Endothelial cell of umbilical vein (primary cell): ENCODE results near the gene ARHGAP9.

Experiments used
- CTCF ChIP-seq, 2 donors: IDR thresholded peaks; 1 replicate in 1 of 2; 2 replicates in 1 of 2; pipeline ENCODE4 v1.5.1; 2011; ENCODE audit warnings: low read length in 2 of 2, mild to moderate bottlenecking in 2 of 2, moderate library complexity in 2 of 2, control low read depth in 1 of 2, inconsistent platforms in 1 of 2, low read depth in 1 of 2; ENCODE audit not compliant: insufficient read depth in 1 of 2; ENCODE audit errors: extremely low read depth in 1 of 2
- EZH2 ChIP-seq: IDR thresholded peaks from 2 replicates; pipeline ENCODE4 v1.6.1; 2012; ENCODE audit warnings: borderline replicate concordance, low read depth, mild to moderate bottlenecking, moderate library complexity, low read length, inconsistent platforms; ENCODE audit not compliant: severe bottlenecking
- FOS ChIP-seq: IDR thresholded peaks from 2 replicates; pipeline ENCODE4 v1.6.1; 2011; ENCODE audit warnings: mild to moderate bottlenecking, low read length, moderate library complexity, borderline replicate concordance; ENCODE audit not compliant: insufficient read depth
- JUN ChIP-seq: IDR thresholded peaks from 2 replicates; pipeline ENCODE4 v1.6.1; 2011; ENCODE audit warnings: borderline replicate concordance, low read depth; ENCODE audit not compliant: insufficient read length, insufficient read depth
- MAX ChIP-seq: IDR thresholded peaks from 2 replicates; pipeline ENCODE4 v1.6.1; 2011; ENCODE audit not compliant: insufficient read depth, insufficient read length
- MYC ChIP-seq: IDR thresholded peaks from one replicate; pipeline ENCODE4 v1.6.1; 2011; ENCODE audit warnings: mild to moderate bottlenecking, low read depth, low read length
- POLR2A ChIP-seq: IDR thresholded peaks from 2 replicates; pipeline ENCODE4 v1.6.1; 2012; ENCODE audit warnings: low read depth, mild to moderate bottlenecking, control low read depth, low read length
- POLR2AphosphoS5 ChIP-seq: IDR thresholded peaks from 2 replicates; pipeline ENCODE4 v1.6.1; 2012; ENCODE audit warnings: low read depth, mild to moderate bottlenecking, control low read depth, low read length, moderate library complexity; ENCODE audit not compliant: insufficient read depth

GRCh38 chr12:57429473-57430111, 50.1 kb downstream of the ARHGAP9 start:
- TF ChIP-seq CTCF (IDR thresholded peaks at IDR 0.05; ENCODE audit: extremely low read depth in 1 of 2, insufficient read depth in 1 of 2, low read depth in 1 of 2, low read length in 2 of 2) = no peak
- no peak for TF ChIP-seq POLR2A
- no peak for TF ChIP-seq POLR2AphosphoS5
- no peak for TF ChIP-seq MYC
- no peak for TF ChIP-seq EZH2
- TF ChIP-seq FOS = no peak
- peak; percentile 43 for TF ChIP-seq MAX
- TF ChIP-seq JUN = no peak
